Keratinocyte (primary cell): Measurements from ENCODE around the gene FOXD2. TPM values are rescaled to one million over a fixed set of nuclear protein-coding genes. Genes with fewer than 3 reads are reported as not detected.
"Not testable (repeated sequence)": the region's sequence is repeated elsewhere in the genome, so short reads cannot be mapped to it uniquely, and the experiment has no call there.

Experiments used
- DNase-seq: peaks from one replicate; pipeline ENCODE4 v3.0.0-alpha.2; 2011; ENCODE audit warnings: low read depth, missing footprints, low spot score
- FAIRE-seq: peaks from 2 replicates; lab custom pipeline; 2011; peaks lifted over from hg19 to GRCh38; lab: Jason Lieb, UNC
- H2AFZ ChIP-seq: 2 replicates; pipeline ENCODE4 v1.6.0; 2012; ENCODE audit warnings: low read length, control low read depth, inconsistent platforms; ENCODE audit not compliant: control insufficient read depth
- H3K27ac ChIP-seq: 2 replicates; pipeline ENCODE4 v1.5.1; 2011; ENCODE audit warnings: low read length; ENCODE audit not compliant: control insufficient read depth, insufficient read depth
- H3K27me3 ChIP-seq: 3 replicates; pipeline ENCODE4 v1.6.0; 2011; ENCODE audit warnings: low read length; ENCODE audit not compliant: control insufficient read depth, insufficient read depth; ENCODE audit errors: extremely low read depth
- H3K36me3 ChIP-seq, 2 experiments: 2 replicates in 1 of 2; 3 replicates in 1 of 2; pipeline ENCODE4 v1.5.1; 2011; ENCODE audit warnings: low read length in 2 of 2, mild to moderate bottlenecking in 1 of 2; ENCODE audit not compliant: control insufficient read depth in 2 of 2, insufficient read depth in 2 of 2; ENCODE audit errors: extremely low read depth in 1 of 2
- H3K4me1 ChIP-seq: 3 replicates; pipeline ENCODE4 v1.5.1; 2011; ENCODE audit warnings: low read length; ENCODE audit not compliant: control insufficient read depth, insufficient read depth; ENCODE audit errors: extremely low read depth
- H3K4me2 ChIP-seq: 3 replicates; pipeline ENCODE4 v1.6.0; 2011; ENCODE audit warnings: low read depth, low read length; ENCODE audit not compliant: control insufficient read depth, insufficient read depth; ENCODE audit errors: extremely low read depth
- H3K4me3 ChIP-seq, 3 experiments: fragments of 200-600 bp in 1 of 3; sonication (generic) in 1 of 3; 2 replicates in 2 of 3; 3 replicates in 1 of 3; pipeline ENCODE4 v1.5.1; 2011 to 2016; ENCODE audit warnings: low read length in 3 of 3, mild to moderate bottlenecking in 3 of 3, control low read depth in 2 of 3, inconsistent platforms in 1 of 3, low read depth in 1 of 3, mixed read lengths in 1 of 3, mixed run types in 1 of 3, moderate library complexity in 1 of 3; ENCODE audit not compliant: control insufficient read depth in 2 of 3, insufficient read depth in 2 of 3; ENCODE audit errors: extremely low read depth in 1 of 3
- H3K79me2 ChIP-seq: 2 replicates; pipeline ENCODE4 v1.6.0; 2012; ENCODE audit warnings: low read length; ENCODE audit not compliant: control insufficient read depth, insufficient read depth
- H3K9ac ChIP-seq: 3 replicates; pipeline ENCODE4 v1.6.0; 2011; ENCODE audit warnings: low read length; ENCODE audit not compliant: control insufficient read depth, insufficient read depth; ENCODE audit errors: extremely low read depth
- H3K9me1 ChIP-seq: 3 replicates; pipeline ENCODE4 v1.6.0; 2011; ENCODE audit warnings: low read length; ENCODE audit not compliant: control insufficient read depth, insufficient read depth; ENCODE audit errors: extremely low read depth
- H3K9me3 ChIP-seq: 2 replicates; pipeline ENCODE4 v1.5.1; 2012; ENCODE audit warnings: low read depth, low read length; ENCODE audit not compliant: control insufficient read depth
- H4K20me1 ChIP-seq: 3 replicates; pipeline ENCODE4 v1.6.0; 2011; ENCODE audit warnings: low read length; ENCODE audit not compliant: control insufficient read depth, insufficient read depth; ENCODE audit errors: extremely low read depth
- EZH2 ChIP-seq: IDR thresholded peaks from one replicate; pipeline ENCODE4 v1.6.1; 2012; ENCODE audit warnings: inconsistent platforms, mild to moderate bottlenecking, low read length, moderate library complexity
- dilution Hi-C: fragments of 300-500 bp; cut with MboI; formaldehyde crosslinking; loops from one replicate; pipeline ENCODE4 v1.7.0; 2020; ENCODE audit warnings: low sequenced_read_pairs; ENCODE audit not compliant: extremely low pct_ligation_motif_present
- polyA plus RNA-seq, 5 experiments: library from polyadenylated mRNA; depleted of rRNA in 3 of 5; stranded (reverse) in 3 of 5; stranded (forward) in 1 of 5; unstranded in 1 of 5; fragments of >200 nt; gene quantifications; 1 replicate in 1 of 5; 2 replicates in 3 of 5; 3 replicates in 1 of 5; pipeline versions ENCODE4 v1.2.1 to v1.2.3, GENCODE V29; 2011 to 2012; ENCODE audit warnings: missing spikeins in 2 of 5, low read depth in 1 of 5, low replicate concordance in 1 of 5
- TF ChIP-seq, protein P1 (sequence below), 3 experiments: IDR thresholded peaks in 1 of 3; conservative IDR thresholded peaks in 1 of 3; optimal IDR thresholded peaks in 1 of 3; 2 replicates in 2 of 3; 3 replicates in 1 of 3; pipeline versions ENCODE3 to v1.5.1; 2011; ENCODE audit warnings: low read length in 3 of 3, mild to moderate bottlenecking in 3 of 3, moderate library complexity in 2 of 3, control low read depth in 1 of 3, inconsistent platforms in 1 of 3; ENCODE audit not compliant: insufficient read depth in 2 of 3; ENCODE audit errors: extremely low read depth in 1 of 3

FOXD2 gene
- polyA plus RNA-seq, 1 donor (not counting 4 experiments of a cell fraction or from before 2014, with no cell fraction given) = 0.04 TPM

DNA sequence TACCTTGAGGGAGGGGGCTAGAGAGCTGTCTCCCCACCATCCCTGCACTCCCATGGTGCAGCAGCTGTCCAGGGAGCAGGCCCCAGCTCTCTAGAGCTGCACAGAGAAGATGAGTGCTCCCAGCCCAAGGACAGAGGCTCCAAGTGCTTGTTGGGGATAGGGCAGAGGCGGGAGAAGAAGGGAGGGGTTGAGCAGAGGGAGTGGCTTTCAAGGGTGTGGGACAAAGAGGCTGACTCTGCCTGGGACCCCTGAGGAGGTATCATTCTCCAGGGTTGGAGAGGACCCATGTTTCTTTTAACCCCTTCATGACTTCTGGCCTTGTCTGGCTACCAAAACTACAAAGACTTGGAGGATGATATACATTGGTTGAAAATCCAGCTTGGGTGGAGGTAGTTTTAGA is 14.6 kb downstream of the FOXD2 start:
- Histone ChIP-seq H3K36me3 (no peaks in the 10 kb centered on the region), H3K79me2 (no peaks in the 10 kb centered on the region), H2AFZ (no peak overlapping the region), H3K27ac (no peak overlapping the region), H3K9me1 (no peaks in the 10 kb centered on the region), H3K4me1 (no peaks in the 10 kb centered on the region), H4K20me1 (peaks cover 4% of the 10 kb centered on the region), H3K4me3 (no peak overlapping the region), H3K4me2 (no peak overlapping the region), H3K27me3 (peaks cover 38% of the 10 kb centered on the region), H3K9me3 (no peaks in the 10 kb centered on the region), H3K9ac (no peak overlapping the region)
- FAIRE-seq (no peak), DNase-seq (no peak)
- no peak for TF ChIP-seq EZH2
- TF ChIP-seq, protein P1, sequence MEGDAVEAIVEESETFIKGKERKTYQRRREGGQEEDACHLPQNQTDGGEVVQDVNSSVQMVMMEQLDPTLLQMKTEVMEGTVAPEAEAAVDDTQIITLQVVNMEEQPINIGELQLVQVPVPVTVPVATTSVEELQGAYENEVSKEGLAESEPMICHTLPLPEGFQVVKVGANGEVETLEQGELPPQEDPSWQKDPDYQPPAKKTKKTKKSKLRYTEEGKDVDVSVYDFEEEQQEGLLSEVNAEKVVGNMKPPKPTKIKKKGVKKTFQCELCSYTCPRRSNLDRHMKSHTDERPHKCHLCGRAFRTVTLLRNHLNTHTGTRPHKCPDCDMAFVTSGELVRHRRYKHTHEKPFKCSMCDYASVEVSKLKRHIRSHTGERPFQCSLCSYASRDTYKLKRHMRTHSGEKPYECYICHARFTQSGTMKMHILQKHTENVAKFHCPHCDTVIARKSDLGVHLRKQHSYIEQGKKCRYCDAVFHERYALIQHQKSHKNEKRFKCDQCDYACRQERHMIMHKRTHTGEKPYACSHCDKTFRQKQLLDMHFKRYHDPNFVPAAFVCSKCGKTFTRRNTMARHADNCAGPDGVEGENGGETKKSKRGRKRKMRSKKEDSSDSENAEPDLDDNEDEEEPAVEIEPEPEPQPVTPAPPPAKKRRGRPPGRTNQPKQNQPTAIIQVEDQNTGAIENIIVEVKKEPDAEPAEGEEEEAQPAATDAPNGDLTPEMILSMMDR (optimal IDR thresholded peaks at IDR 0.05 in 1 of 3, IDR thresholded peaks at IDR 0.05 in 1 of 3, conservative IDR thresholded peaks at IDR 0.05 in 1 of 3; ENCODE audit: extremely low read depth in 1 of 3, insufficient read depth in 2 of 3, low read length in 3 of 3) = no peak
- dilution Hi-C loops = no loop called here

DNA sequence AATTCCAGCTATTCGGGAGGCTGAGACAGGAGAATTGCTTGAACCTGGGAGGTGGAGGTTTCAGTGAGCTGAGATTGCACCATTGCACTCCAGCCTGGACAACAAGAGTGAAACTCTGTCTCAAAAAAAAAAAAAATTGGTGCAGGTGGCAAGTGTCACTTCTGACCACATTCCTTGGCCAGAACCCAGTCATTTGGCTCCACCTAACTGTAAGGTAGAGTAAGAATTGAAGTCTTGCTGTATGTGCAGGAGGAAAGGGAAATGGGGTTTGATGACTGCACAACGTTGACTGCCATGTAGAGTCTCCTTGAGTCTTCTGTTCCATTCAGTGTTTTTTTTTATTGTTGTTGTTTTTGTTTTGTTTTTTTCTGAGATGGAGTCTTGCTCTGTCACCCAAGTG is 16.1 kb downstream of the FOXD2 start:
- H4K20me1 ChIP-seq, H2AFZ ChIP-seq, H3K9me3 ChIP-seq, H3K4me3 ChIP-seq, H3K79me2 ChIP-seq, H3K36me3 ChIP-seq, H3K4me1 ChIP-seq, H3K9ac ChIP-seq, H3K9me1 ChIP-seq, dilution Hi-C loops, FAIRE-seq, H3K4me2 ChIP-seq, DNase-seq, H3K27ac ChIP-seq: not testable (repeated sequence)
- peaks cover 24% of the 10 kb centered on the region for H3K27me3 ChIP-seq

DNA sequence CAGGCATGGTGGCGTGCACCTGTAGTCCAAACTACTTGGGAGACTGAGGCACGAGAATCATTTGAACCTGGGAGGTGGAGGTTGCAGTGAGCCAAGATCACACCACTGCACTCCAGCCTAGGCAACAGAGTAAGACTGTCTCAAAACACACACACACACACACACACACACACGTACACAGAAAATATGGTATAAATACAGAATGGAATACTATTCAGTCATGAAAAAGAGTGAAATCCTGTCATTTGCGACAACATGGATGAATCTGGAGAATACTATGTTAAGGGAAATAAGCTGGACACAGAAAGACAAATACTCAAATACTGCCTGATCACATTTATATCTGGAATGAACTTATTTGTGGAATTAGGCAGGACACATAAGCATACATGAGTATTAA is 18.4 kb downstream of the FOXD2 start:
- H3K4me1 ChIP-seq = no peaks in the 10 kb centered on the region
- H3K4me2 ChIP-seq = no peak overlapping the region
- H3K36me3 ChIP-seq = no peaks in the 10 kb centered on the region
- no peak overlapping the region for H3K9ac ChIP-seq
- H3K4me3 ChIP-seq = no peak overlapping the region
- FAIRE-seq (no peak), DNase-seq (no peak)
- peaks cover 10% of the 10 kb centered on the region for H3K27me3 ChIP-seq
- H3K9me1 ChIP-seq = no peaks in the 10 kb centered on the region
- H3K79me2 ChIP-seq = no peaks in the 10 kb centered on the region
- dilution Hi-C loops = no loop called here
- H2AFZ ChIP-seq = no peak overlapping the region
- no peaks in the 10 kb centered on the region for H4K20me1 ChIP-seq
- H3K27ac ChIP-seq = no peak overlapping the region
- TF ChIP-seq, protein P1 (optimal IDR thresholded peaks at IDR 0.05 in 1 of 3, IDR thresholded peaks at IDR 0.05 in 1 of 3, conservative IDR thresholded peaks at IDR 0.05 in 1 of 3; ENCODE audit: extremely low read depth in 1 of 3, insufficient read depth in 2 of 3, low read length in 3 of 3) = no peak
- TF ChIP-seq EZH2 = no peak
- no peaks in the 10 kb centered on the region for H3K9me3 ChIP-seq

DNA sequence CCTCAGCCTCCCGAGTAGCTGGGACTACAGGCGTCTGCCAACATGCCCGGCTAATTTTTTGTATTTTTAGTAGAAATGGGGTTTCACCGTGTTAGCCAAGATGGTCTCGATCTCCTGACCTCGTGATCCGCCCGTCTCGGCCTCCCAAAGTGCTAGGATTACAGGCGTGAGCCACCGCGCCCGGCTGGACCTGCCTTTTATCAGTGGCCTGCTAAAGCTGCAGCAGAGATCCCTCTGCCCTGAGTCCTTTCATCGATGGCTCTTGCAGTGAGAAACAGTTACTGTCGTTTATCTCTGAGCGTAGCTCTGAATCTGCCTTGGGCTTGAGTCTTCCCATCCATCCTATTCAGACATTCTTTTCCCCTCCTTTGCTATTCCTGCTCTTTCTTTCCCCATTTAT is 19.7 kb downstream of the FOXD2 start:
- H3K27me3 ChIP-seq, dilution Hi-C loops: not testable (repeated sequence)

More for the DNA sequence above, 19.7 kb downstream of the FOXD2 start:
- not testable (repeated sequence) for H3K4me3 ChIP-seq, H3K9me3 ChIP-seq, H3K36me3 ChIP-seq, H4K20me1 ChIP-seq, H3K27ac ChIP-seq, DNase-seq, H3K9me1 ChIP-seq, H3K9ac ChIP-seq, FAIRE-seq, H2AFZ ChIP-seq, H3K4me1 ChIP-seq, H3K79me2 ChIP-seq, H3K4me2 ChIP-seq
